GM19395 (cell line): ENCODE measurements around the gene SARNP.
A peak's percentile ranks its signal among the peaks of the same experiment; 100 is the strongest.

Source experiments
- ATAC-seq: cut with Tn5 transposase; IDR thresholded peaks from one replicate; pipeline ENCODE4 v1.9.1; 2021; ENCODE audit warnings: mild to moderate bottlenecking, moderate library complexity; ENCODE audit not compliant: unreplicated experiment

SARNP gene

GRCh38 chr12:55743406-55744339 lies 73.9 kb downstream of the SARNP start:
- peak; percentile 55 for ATAC-seq

GRCh38 chr12:55742719-55743405 lies 74.7 kb downstream of the SARNP start, which contains the start of gene GDF11:
Gene GDF11 (plus strand): TSS chr12:55743122. CDS start chr12:55743317, 195 bp downstream.
- peak; percentile 38 for ATAC-seq

- no peak for ATAC-seq
Measured at GRCh38 chr12:55741931-55742680, 75.4 kb downstream of the SARNP start.

GRCh38 chr12:55739025-55739378 lies 78.5 kb downstream of the SARNP start:
- ATAC-seq = no peak

GRCh38 chr12:55738123-55739024 lies 79.2 kb downstream of the SARNP start:
- ATAC-seq = peak; percentile 88

- peak; percentile 10 for ATAC-seq
Measured at GRCh38 chr12:55737581-55738122, 79.9 kb downstream of the SARNP start.

- no peak for ATAC-seq
Measured at GRCh38 chr12:55736780-55737580, 80.5 kb downstream of the SARNP start.

GRCh38 chr12:55736076-55736475 lies 81.4 kb downstream of the SARNP start:
- no peak for ATAC-seq

GRCh38 chr12:55734595-55734994 lies 82.9 kb downstream of the SARNP start:
- ATAC-seq = no peak

- ATAC-seq = no peak
Measured at GRCh38 chr12:55733858-55734257, 83.7 kb downstream of the SARNP start.

- no peak for ATAC-seq
Measured at GRCh38 chr12:55733021-55733555, 84.4 kb downstream of the SARNP start.

GRCh38 chr12:55732288-55732687 lies 85.2 kb downstream of the SARNP start:
- ATAC-seq = no peak

GRCh38 chr12:55729819-55730818 lies 87.4 kb downstream of the SARNP start:
- peak; percentile 50 for ATAC-seq

- ATAC-seq = peak; percentile 72
Measured at GRCh38 chr12:55728939-55729818, 88.3 kb downstream of the SARNP start, which contains the start of gene CD63. Gene CD63 (minus strand): TSS chr12:55729009. CDS start chr12:55728341, 668 bp downstream.

- ATAC-seq = peak; percentile 23
Measured at GRCh38 chr12:55728186-55728938, 89.2 kb downstream of the SARNP start.
